ENCODE data around the gene MAGI2. TPM values are rescaled to one million over a fixed set of nuclear protein-coding genes. Genes with fewer than 3 reads are reported as not detected.

Gene MAGI2
- total and polyA plus RNA-seq, 8 donors: 1.3 to 4.0 (median 2.0) TPM

- peak overlapping the region in 2 of 4 donors; percentile 15 to 50 for H3K27ac ChIP-seq
- TF ChIP-seq, protein P1, sequence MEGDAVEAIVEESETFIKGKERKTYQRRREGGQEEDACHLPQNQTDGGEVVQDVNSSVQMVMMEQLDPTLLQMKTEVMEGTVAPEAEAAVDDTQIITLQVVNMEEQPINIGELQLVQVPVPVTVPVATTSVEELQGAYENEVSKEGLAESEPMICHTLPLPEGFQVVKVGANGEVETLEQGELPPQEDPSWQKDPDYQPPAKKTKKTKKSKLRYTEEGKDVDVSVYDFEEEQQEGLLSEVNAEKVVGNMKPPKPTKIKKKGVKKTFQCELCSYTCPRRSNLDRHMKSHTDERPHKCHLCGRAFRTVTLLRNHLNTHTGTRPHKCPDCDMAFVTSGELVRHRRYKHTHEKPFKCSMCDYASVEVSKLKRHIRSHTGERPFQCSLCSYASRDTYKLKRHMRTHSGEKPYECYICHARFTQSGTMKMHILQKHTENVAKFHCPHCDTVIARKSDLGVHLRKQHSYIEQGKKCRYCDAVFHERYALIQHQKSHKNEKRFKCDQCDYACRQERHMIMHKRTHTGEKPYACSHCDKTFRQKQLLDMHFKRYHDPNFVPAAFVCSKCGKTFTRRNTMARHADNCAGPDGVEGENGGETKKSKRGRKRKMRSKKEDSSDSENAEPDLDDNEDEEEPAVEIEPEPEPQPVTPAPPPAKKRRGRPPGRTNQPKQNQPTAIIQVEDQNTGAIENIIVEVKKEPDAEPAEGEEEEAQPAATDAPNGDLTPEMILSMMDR (IDR thresholded peaks at IDR 0.05): no peak
- H3K4me3 ChIP-seq: no peak overlapping the region
- no peaks in the 10 kb centered on the region for H3K9me3 ChIP-seq
- DNase-seq: no peak
- FAIRE-seq: no peak
- H3K27me3 ChIP-seq: no peaks in the 10 kb centered on the region
- 36 to 41% methylated on average over 1 of the region's 1 CpG for WGBS, 2 donors
- no peaks in the 10 kb centered on the region for H3K36me3 ChIP-seq
- H3K4me1 ChIP-seq: peaks cover 9 to 30% (median 14%) of the 10 kb centered on the region in 3 donors
- intact Hi-C loops (cut with DNase I): no loop called here
- ATAC-seq: peak; percentile 66 to 86 (median 82)
Measured at GRCh38 chr7:78762625-78763024, 690.8 kb downstream of the MAGI2 start.

DNA sequence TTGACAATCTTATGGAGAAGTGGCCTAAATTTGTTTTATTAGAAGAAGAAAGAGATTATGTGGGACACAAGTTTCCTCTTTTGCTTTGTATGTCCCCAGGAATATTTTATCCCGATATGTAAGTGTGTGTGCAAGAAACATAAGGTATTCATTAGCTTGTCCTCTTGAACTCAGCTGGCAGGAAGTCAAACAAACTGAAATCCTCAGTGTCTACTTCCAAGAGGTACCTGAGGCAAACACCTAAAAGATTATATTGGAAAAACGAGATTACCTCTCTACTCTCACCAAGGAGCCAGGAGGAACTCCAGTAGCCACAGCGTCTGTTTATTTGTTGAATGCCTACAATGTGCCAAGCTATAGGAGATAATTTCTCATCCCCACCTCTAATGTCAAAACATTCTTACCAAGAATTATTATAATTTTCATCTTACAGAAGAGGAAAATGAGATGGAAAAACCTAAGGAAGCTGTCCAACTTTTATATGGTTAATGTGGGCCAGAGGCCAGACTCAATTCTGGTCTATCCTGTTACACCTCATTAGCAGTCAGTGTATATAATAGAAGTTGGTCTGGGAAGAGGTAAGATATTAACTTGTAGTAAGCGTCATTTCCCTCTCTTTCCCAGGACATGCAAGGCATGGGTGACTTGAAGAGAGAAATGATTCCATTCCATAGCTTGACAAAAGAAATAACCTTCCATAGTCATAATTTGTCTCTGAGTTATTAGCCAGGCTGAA, 692.7 kb downstream of the MAGI2 start:
- Histone ChIP-seq H3K36me3 (no peaks in the 10 kb centered on the region), H3K27me3 (no peaks in the 10 kb centered on the region), H3K9me3 (no peaks in the 10 kb centered on the region), H3K4me3 (no peak overlapping the region), H3K27ac (peak overlapping the region in 2 of 4 donors; percentile 20 to 50), H3K4me1 (peaks cover 9 to 30% (median 14%) of the 10 kb centered on the region in 3 donors)
- DNase-seq: peak in 1 of 6 donors; percentile 30
- no peak for FAIRE-seq
- TF ChIP-seq, protein P1 (IDR thresholded peaks at IDR 0.05): no peak
- peak; percentile 56 to 79 (median 64) for ATAC-seq
- intact Hi-C loops (cut with DNase I): no loop called here
- 11 to 12% methylated on average over 4 of the region's 4 CpGs for WGBS, 2 donors

- no peaks in the 10 kb centered on the region for H3K27me3 ChIP-seq
- no peaks in the 10 kb centered on the region for H3K9me3 ChIP-seq
- H3K27ac ChIP-seq: no peak overlapping the region
- no peak overlapping the region for H3K4me3 ChIP-seq
- peak in 2 of 4 donors; percentile 18 to 73 for ATAC-seq
- intact Hi-C loops (cut with DNase I): no loop called here
- H3K36me3 ChIP-seq: no peaks in the 10 kb centered on the region
- no peaks in the 10 kb centered on the region for H3K4me1 ChIP-seq
- DNase-seq: no peak
- no peak for FAIRE-seq
- TF ChIP-seq, protein P1 (IDR thresholded peaks at IDR 0.05): no peak
Measured at GRCh38 chr7:78752554-78752953, 700.9 kb downstream of the MAGI2 start.

- intact Hi-C loops (cut with DNase I): no loop called here
- H3K27ac ChIP-seq: no peak overlapping the region
- no peak for FAIRE-seq
Measured at GRCh38 chr7:78751253-78751652, 702.2 kb downstream of the MAGI2 start.

More at GRCh38 chr7:78751253-78751652, 702.2 kb downstream of the MAGI2 start:
- WGBS, 2 donors: 44 to 47% methylated on average over 4 of the region's 4 CpGs
- ATAC-seq: peak in 1 of 4 donors; percentile 17
- H3K9me3 ChIP-seq: no peaks in the 10 kb centered on the region
- DNase-seq: no peak
- H3K4me1 ChIP-seq: no peaks in the 10 kb centered on the region
- H3K36me3 ChIP-seq: no peaks in the 10 kb centered on the region
- no peaks in the 10 kb centered on the region for H3K27me3 ChIP-seq
- no peak overlapping the region for H3K4me3 ChIP-seq
- TF ChIP-seq, protein P1 (IDR thresholded peaks at IDR 0.05): no peak

All from pancreas (tissue), 10 donors.